OCI-LY3 (cell line): ENCODE measurements around the gene DUSP1.

ENCODE experiments used
- H2AFZ ChIP-seq: fragments of 200-600, 300-600 bp; shearing (Covaris generic); 2 replicates; pipeline ENCODE4 v1.6.0; 2014; ENCODE audit warnings: antibody characterized with exemption, low read depth, low read length
- H3K27ac ChIP-seq: fragments of 200-600, 300-600 bp; sonication (generic); 2 replicates; pipeline ENCODE4 v1.5.1; 2014; ENCODE audit warnings: mild to moderate bottlenecking, low read length, moderate library complexity, mixed read lengths
- H3K27me3 ChIP-seq: fragments of 200-600, 300-600 bp; sonication (generic); 2 replicates; pipeline ENCODE4 v1.6.1; 2014; ENCODE audit warnings: low read depth, low read length, mixed read lengths
- H3K36me3 ChIP-seq: fragments of 200-600, 300-600 bp; sonication (generic); replicated peaks from 2 replicates; pipeline ENCODE3; 2014; ENCODE audit warnings: low read depth, low read length, mixed read lengths
- H3K4me1 ChIP-seq: fragments of 300-600, 200-600 bp; sonication (generic); 2 replicates; pipeline ENCODE4 v1.6.1; 2014; ENCODE audit warnings: low read length, mixed read lengths
- H3K4me2 ChIP-seq: fragments of 200-600, 300-600 bp; sonication (generic); 2 replicates; pipeline ENCODE4 v1.6.1; 2014; ENCODE audit warnings: low read length, mixed read lengths
- H3K4me3 ChIP-seq: fragments of 300-600, 200-600 bp; sonication (generic); 2 replicates; pipeline ENCODE4 v1.5.1; 2014; ENCODE audit warnings: antibody characterized with exemption, mild to moderate bottlenecking, low read length, moderate library complexity
- H3K79me2 ChIP-seq: fragments of 300-600, 200-600 bp; shearing (Covaris generic); 2 replicates; pipeline ENCODE4 v1.6.1; 2014; ENCODE audit warnings: mild to moderate bottlenecking, low read length, mixed read lengths
- H3K9ac ChIP-seq: fragments of 300-600, 200-600 bp; shearing (Covaris generic); 2 replicates; pipeline ENCODE4 v1.6.0; 2014; ENCODE audit warnings: mild to moderate bottlenecking, low read length, moderate library complexity
- H3K9me3 ChIP-seq: fragments of 200-600, 300-600 bp; shearing (Covaris generic); 2 replicates; pipeline ENCODE4 v1.6.1; 2014; ENCODE audit warnings: low read length, mixed read lengths; ENCODE audit not compliant: insufficient read depth
- H4K20me1 ChIP-seq: fragments of 200-600, 300-600 bp; sonication (generic); 2 replicates; pipeline ENCODE4 v1.6.1; 2016; ENCODE audit warnings: low read length, mixed read lengths; ENCODE audit not compliant: insufficient read depth
- EZH2phosphoT487 ChIP-seq: fragments of 200-600 bp; shearing (Covaris generic); IDR thresholded peaks from 2 replicates; pipeline ENCODE4 v1.6.1; 2018; ENCODE audit warnings: antibody characterized with exemption, mixed run types, low read depth
- TF ChIP-seq, protein P1 (sequence below): fragments of 200-600, 300-600 bp; sonication (generic); IDR thresholded peaks from 2 replicates; pipeline ENCODE4 v1.5.1; 2014; ENCODE audit warnings: antibody characterized with exemption, low read length, low read depth

The DUSP1 gene

DNA sequence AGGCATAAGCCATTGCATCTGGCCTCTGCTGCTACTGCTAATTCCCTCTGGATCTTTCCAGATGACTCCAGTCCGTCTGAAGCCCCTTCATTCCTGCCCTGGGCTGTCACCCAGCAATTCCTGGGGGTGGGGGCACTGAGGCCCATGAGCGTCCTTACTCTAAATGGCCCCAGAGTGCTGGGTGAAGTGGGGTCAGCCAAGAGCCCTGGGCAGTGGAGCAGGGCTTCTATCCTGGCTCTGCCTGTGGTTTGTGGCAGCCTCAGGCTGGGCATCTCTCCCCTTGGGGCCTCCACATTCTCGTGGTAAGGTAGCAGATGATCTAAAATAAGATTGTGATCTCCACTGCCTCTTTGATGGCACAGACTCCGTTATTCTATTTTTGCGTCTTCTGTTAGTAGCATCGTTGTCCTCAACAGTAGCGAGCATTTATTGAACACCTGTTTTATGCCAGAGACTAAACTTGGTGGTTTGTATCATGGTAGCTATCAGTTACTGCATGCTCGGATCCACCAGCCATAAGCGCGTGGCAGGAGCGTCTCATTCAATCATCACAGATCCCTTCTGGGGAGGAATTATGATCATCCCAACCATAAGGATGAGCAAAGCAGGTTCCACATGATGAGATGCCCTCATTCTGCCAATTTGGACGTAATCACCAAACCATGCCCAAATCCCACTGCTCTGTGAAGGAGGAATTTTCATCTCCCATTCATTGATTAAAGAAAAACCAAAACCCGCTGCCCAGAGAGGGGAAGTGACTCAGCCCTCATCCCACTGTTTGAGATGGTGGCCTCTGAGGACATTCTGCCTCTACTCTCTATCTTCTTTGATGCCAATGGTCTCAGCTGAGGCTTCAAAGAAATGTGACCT is 21.9 kb upstream of the DUSP1 start:
- Histone ChIP-seq H3K27ac (no peak overlapping the region), H3K4me3 (no peak overlapping the region), H3K9me3 (peaks cover 9% of the 10 kb centered on the region; the same call in 1 of the 2 replicates), H4K20me1 (no peaks in the 10 kb centered on the region), H3K36me3 (peaks cover 2% of the 10 kb centered on the region), H3K9ac (no peak overlapping the region), H3K79me2 (no peaks in the 10 kb centered on the region), H3K4me2 (no peak overlapping the region), H2AFZ (no peak overlapping the region), H3K4me1 (peaks cover 47% of the 10 kb centered on the region), H3K27me3 (no peaks in the 10 kb centered on the region)
- TF ChIP-seq EZH2phosphoT487, result no peak
- TF ChIP-seq, protein P1, sequence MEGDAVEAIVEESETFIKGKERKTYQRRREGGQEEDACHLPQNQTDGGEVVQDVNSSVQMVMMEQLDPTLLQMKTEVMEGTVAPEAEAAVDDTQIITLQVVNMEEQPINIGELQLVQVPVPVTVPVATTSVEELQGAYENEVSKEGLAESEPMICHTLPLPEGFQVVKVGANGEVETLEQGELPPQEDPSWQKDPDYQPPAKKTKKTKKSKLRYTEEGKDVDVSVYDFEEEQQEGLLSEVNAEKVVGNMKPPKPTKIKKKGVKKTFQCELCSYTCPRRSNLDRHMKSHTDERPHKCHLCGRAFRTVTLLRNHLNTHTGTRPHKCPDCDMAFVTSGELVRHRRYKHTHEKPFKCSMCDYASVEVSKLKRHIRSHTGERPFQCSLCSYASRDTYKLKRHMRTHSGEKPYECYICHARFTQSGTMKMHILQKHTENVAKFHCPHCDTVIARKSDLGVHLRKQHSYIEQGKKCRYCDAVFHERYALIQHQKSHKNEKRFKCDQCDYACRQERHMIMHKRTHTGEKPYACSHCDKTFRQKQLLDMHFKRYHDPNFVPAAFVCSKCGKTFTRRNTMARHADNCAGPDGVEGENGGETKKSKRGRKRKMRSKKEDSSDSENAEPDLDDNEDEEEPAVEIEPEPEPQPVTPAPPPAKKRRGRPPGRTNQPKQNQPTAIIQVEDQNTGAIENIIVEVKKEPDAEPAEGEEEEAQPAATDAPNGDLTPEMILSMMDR, result no peak

DNA sequence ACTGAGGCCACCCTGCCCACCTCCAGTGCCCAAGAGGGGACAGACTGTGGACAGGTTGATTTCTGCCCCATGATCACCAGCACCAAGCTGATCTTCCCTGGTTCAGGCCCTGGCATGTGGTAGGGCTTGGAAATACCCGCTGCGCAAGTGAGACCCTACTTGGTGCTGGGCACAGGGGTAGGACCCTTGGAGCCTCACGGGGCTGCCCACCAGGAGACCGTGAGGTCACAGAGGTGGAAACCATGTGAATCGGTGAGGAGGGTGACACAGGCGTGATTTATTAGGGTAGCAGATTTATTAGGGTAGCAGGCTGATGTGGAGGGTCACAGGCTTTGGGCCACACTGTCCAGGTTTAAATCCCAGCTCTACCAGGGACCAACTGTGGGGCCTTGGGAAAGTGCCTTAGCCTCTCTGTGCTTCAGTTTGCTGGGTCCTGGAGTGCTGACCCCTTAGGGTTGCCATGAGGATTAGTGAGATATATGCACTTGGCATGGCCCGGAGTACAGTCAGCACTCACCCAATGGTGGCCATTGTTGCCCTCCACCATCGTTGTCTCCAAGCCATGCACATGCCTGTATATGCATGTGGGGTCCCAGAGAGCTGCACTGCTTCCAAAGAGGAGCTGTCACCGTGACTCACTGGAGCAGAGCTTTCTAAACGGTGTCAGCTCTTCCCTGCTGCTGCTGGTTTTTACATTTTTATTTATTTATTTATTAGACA is 20.9 kb upstream of the DUSP1 start:
- H3K4me2 ChIP-seq, result no peak overlapping the region
- H2AFZ ChIP-seq, result no peak overlapping the region
- TF ChIP-seq EZH2phosphoT487, result no peak
- TF ChIP-seq, protein P1, result no peak
- H3K9me3 ChIP-seq, result peaks cover 9% of the 10 kb centered on the region; the same call in 1 of the 2 replicates
- no peaks in the 10 kb centered on the region for H4K20me1 ChIP-seq
- H3K4me3 ChIP-seq, result no peak overlapping the region
- H3K79me2 ChIP-seq, result no peaks in the 10 kb centered on the region
- peaks cover 2% of the 10 kb centered on the region for H3K36me3 ChIP-seq
- H3K27me3 ChIP-seq, result no peaks in the 10 kb centered on the region
- H3K27ac ChIP-seq, result no peak overlapping the region
- H3K4me1 ChIP-seq, result peaks cover 39% of the 10 kb centered on the region
- no peak overlapping the region for H3K9ac ChIP-seq

DNA sequence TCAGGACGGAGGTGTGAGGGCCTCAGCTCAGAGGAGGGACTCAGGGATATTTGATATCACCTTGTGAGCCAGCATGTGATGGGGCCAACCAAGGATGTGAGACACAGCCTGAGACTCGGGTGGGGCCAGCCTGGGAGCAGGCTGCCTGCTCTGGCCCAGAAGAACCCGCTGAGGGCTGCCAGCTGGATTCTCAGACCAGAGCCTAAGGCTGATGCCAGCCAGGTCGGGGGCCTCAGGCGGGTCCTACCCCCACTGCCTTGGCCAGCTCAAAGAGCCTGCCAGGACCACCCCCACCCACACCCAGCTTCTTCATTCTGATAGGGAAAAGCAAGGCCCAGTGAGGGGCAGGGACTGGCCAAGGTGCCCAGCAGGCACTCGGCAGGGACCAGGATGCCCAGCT is 20.3 kb upstream of the DUSP1 start:
- H3K27me3 ChIP-seq, result no peaks in the 10 kb centered on the region
- no peak overlapping the region; the same call in 1 of the 2 replicates for H3K4me2 ChIP-seq
- no peaks in the 10 kb centered on the region for H3K79me2 ChIP-seq
- no peak for TF ChIP-seq EZH2phosphoT487
- no peak overlapping the region for H3K4me3 ChIP-seq
- no peaks in the 10 kb centered on the region for H4K20me1 ChIP-seq
- H3K36me3 ChIP-seq, result peaks cover 2% of the 10 kb centered on the region
- H2AFZ ChIP-seq, result peak overlapping the region; percentile 63; the same call in 1 of the 2 replicates
- no peak overlapping the region for H3K27ac ChIP-seq
- peaks cover 9% of the 10 kb centered on the region; the same call in 1 of the 2 replicates for H3K9me3 ChIP-seq
- H3K9ac ChIP-seq, result no peak overlapping the region
- peaks cover 38% of the 10 kb centered on the region for H3K4me1 ChIP-seq

DNA sequence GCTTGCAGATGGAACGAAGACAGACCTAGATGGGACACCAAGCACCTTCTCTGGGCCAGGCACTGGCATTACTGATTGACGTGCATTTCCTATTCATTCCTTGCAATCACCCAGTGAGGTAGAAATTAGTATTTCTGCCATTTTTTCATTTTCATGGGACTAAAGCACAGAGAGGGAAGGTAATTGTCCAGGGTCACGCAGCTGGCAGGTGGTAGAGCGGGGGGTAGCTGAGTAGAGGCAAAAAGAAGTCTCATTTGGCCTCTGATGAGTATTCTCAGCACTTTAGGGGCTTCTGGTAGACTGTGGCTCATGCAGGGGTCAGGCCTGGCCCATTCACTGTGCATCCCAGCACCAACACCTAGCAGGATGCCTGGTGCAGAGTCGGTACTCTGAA is 19.5 kb upstream of the DUSP1 start:
- H3K4me1 ChIP-seq, result peaks cover 30% of the 10 kb centered on the region
- H3K27ac ChIP-seq, result no peak overlapping the region
- TF ChIP-seq, protein P1, result no peak
- no peak for TF ChIP-seq EZH2phosphoT487

More for the DNA sequence above, 19.5 kb upstream of the DUSP1 start:
- Histone ChIP-seq H3K36me3 (peaks cover 2% of the 10 kb centered on the region), H3K4me2 (peak overlapping the region; percentile 26; the same call in 1 of the 2 replicates), H3K9ac (no peak overlapping the region), H3K9me3 (peaks cover 9% of the 10 kb centered on the region; the same call in 1 of the 2 replicates), H3K27me3 (no peaks in the 10 kb centered on the region), H4K20me1 (no peaks in the 10 kb centered on the region), H3K79me2 (no peaks in the 10 kb centered on the region), H2AFZ (no peak overlapping the region), H3K4me3 (no peak overlapping the region)
